Fibroblast of skin of right quadriceps (primary cell): ENCODE measurements around the gene KRTAP19-4.
"Not testable (repeated sequence)": the region's sequence is repeated elsewhere in the genome, so short reads cannot be mapped to it uniquely, and the experiment has no call there.

Source experiments
- DNase-seq: peaks from one replicate; pipeline ENCODE4 v3.0.0-alpha.2; 2013

The KRTAP19-4 gene, protein sequence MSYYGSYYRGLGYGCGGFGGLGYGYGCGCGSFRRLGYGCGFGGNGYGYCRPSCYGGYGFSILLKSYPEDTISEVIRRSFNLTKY

GRCh38 chr21:30497065-30497464 is at the start of gene KRTAP19-4:
Gene KRTAP19-4 (minus strand): TSS chr21:30497165. CDS start chr21:30497110, 55 bp downstream.
- DNase-seq, result no peak

- DNase-seq, result no peak
These were observed 44.8 kb upstream of the KRTAP19-4 start, which contains the start of gene KRTAP19-6 for GRCh38 chr21:30541764-30542163. Gene KRTAP19-6 (minus strand): TSS chr21:30541864. CDS start chr21:30541833, 31 bp downstream.

DNA sequence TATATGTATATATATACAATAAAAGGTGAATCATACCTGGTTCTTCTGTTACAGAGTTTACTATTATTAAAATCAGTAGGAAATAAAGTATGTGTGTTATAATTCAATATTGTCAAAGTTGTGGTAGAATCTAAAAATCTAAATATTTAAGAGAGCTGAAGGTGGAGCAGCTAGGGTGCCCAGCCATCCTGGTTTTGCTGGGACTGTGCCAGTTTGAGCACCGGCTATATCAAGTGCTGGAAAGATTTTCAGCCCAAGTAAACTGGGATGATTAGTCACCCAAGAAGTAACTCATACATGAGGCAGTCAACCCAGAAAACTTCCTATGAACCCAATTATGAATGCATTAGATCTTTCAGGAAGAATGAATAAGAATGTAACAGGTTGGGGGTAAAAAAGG is 21.9 kb upstream of the KRTAP19-4 start:
- no peak for DNase-seq

DNA sequence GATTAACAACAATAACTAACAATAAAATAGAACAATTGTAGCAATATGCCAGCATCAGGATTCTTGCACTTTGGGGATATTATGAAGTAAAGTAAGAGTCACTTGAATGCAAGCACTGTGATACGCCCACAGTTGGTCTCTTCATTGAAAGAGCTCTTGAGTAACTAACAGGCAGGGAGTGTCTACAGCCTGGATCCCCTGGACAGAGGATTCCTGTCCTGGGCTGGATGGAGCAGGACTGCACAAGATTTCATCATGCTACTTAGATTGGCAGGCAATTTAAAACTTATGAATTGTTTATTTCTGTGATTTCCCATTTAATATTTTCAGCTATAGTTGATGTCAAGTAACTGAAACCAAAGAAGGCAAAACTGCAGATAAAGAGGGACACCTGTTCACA is 18.7 kb upstream of the KRTAP19-4 start:
- DNase-seq, result no peak

- not testable (repeated sequence) for DNase-seq
These were observed 8.7 kb upstream of the KRTAP19-4 start for GRCh38 chr21:30505621-30506205.

- no peak for DNase-seq
These were observed 5.1 kb upstream of the KRTAP19-4 start, which contains the start of gene KRTAP19-5 for GRCh38 chr21:30502041-30502440. Gene KRTAP19-5 (minus strand): TSS chr21:30502141. CDS start chr21:30502090, 51 bp downstream.

GRCh38 chr21:30491963-30492428 is 5.0 kb downstream of the KRTAP19-4 start, which contains the start of gene KRTAP19-3:
Gene KRTAP19-3 (minus strand): TSS chr21:30492013. CDS start chr21:30491957, 56 bp downstream.
- no peak for DNase-seq

DNA sequence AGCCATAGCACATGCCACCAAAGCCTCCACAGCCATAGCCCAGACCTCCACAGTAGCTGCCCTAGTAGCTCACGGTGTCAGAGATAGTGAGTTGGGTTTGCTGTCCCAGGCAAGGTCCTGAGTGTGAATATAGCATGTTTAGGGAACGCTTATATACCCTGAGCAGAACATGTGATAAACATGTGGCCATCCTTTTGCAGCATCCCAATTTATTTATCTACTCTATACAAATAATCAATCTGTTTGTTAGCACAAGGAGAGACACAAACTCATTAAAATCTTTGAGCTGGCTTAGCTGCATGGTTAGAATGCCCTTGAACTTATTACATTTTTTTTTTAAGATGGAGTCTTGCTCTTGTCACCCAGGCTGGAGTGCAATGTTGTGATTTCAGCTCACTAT is 9.6 kb downstream of the KRTAP19-4 start, which contains the start of gene KRTAP19-2:
Gene KRTAP19-2, minus strand, starts transcription at position 101 of the 400 bp plus-strand sequence. Its CDS starts 88 bp downstream, at position 13.
- DNase-seq, result no peak

GRCh38 chr21:30486180-30486579 is 10.8 kb downstream of the KRTAP19-4 start:
- no peak for DNase-seq

- no peak for DNase-seq
These were observed 14.8 kb downstream of the KRTAP19-4 start for GRCh38 chr21:30482130-30482529.

DNA sequence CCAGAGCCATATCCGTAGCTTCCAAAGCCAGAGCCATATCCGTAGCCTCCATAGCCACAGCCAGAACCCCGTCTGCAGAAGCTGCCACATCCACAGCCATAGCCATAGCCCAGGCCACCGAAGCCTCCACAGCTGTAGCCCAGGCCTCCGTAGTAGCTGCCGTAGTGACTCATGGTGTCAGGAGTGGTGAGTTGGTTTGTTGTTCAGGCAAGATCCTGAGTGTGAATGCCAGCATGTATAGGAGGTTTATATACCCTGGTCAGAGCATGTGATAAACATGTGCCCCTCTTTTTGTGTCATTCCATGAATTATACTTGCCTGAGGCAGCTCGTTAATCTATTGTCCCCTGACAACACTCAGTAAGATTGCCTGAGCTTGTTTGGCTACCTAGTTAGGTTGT is 16.8 kb downstream of the KRTAP19-4 start, which contains the start of gene KRTAP19-1:
Gene KRTAP19-1, minus strand, starts transcription at position 223 of the 400 bp plus-strand sequence. Its CDS starts 50 bp downstream, at position 173.
- no peak for DNase-seq

DNA sequence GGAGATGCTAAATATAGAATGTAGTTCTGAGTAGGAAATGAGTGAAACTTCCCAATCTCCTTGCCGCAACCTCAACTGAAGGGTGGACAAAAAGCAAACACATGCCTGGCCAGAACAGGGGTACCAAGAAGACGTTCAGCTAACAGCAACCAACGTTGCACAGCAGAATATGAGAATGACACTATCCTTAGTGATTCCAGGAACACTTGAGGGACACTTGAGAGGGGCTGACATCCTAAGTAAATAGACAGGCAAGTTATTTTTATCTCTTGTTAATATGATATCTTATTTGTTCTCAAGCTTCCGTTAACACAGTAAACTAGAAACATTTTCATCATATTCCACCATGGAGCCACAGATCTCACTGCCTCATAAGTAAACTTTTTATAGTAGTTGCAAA is 17.7 kb downstream of the KRTAP19-4 start:
- no peak for DNase-seq

DNA sequence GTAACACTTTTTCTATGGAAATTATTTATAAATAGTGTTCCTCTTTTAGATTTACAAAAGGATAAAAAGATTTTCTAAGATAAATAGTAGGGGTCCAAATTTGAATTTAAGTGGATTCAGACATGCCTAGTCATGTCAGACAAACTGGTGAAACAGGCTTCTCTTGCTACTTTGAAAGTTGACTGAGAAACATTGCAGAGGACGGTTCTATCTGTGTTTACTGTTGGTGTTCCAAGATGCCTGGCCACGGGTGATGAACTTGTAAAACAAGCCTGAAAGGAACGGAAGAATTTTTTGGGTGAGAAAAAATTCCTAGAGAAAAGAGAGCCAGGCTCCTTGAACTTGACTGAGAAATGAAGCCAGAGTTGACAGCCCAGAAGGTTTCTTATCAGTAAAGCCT is 19.0 kb downstream of the KRTAP19-4 start:
- no peak for DNase-seq

DNA sequence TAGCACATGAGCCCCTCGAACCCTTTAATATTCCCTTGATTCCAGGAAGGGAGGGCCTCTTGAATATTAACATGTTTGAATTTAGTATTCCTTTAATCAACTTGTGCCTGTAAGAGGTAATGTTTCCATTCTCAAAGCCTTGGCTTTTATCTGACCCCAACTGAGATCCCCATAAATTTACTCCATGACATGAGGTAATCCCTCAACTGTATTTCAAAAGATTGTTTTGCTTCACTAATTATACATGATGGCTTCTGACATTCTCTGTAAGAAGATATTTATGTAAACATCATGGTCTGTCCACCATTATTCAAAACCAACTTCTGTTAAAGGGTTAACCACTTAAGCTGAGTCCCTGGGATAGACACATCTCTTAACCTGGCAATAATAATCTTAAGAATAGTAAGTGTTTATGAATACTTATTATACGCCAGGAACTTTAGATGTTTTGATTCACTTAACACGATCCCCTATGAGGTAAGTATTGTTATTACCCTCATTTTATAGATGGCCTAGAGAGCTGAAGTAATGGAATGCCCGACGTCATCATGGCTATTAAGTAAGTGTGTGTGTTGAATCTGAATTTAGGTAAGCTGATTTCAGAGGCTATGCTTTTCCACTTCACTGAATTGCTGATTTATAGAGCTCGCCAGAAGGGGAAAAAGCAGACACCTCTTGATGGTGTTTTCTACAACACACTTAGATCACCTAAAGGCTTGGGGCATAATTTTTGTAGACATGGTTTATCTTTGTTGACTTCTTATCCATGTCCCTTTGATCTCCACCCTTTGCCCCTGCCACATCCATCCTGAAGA is 27.9 kb downstream of the KRTAP19-4 start:
- no peak for DNase-seq

GRCh38 chr21:30463713-30464112 is 33.3 kb downstream of the KRTAP19-4 start:
- DNase-seq, result no peak

- DNase-seq, result no peak
These were observed 48.5 kb downstream of the KRTAP19-4 start for GRCh38 chr21:30448514-30448913.

DNA sequence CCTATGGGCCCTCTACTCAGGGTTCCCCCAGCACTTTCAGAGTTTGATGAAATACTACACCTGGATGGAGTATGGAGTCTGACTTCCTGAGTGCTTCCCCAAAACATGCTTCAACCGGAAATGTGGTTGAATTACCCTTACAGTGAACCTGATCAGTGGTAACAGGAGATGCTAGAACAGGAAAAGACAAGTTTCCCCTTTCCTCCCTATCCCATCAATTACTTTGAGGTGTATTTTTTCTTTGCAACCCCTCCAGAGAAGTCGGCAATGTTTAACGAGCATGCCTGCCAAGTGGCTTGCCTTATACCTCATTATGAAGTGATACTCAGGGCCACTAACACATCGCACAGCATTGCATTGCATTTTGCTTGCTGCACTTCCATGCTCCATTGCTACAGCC is 49.9 kb downstream of the KRTAP19-4 start:
- DNase-seq, result no peak
